A673 (cell line): ENCODE measurements around the gene CHRNA9. TPM values are rescaled to one million over a fixed set of nuclear protein-coding genes. Genes with fewer than 3 reads are reported as not detected.

Experiments
- BruUV-seq: library from RNA; stranded (reverse); fragments of 400-500 nt; replicated peaks from 2 replicates; lab custom pipeline; 2021; lab: Mats Ljungman, UMichigan
- CTCF ChIA-PET: fragments of 300-600 bp; sonication (Branson Sonifier 250); formaldehyde crosslinking; loops from one replicate; lab custom pipeline; 2022; ENCODE audit warnings: antibody characterized with exemption; lab: Charles Lee
- POLR2A ChIA-PET: fragments of 300-600 bp; sonication (Branson Sonifier 250); formaldehyde crosslinking; loops from one replicate; lab custom pipeline; 2022; ENCODE audit warnings: antibody characterized with exemption; ENCODE audit not compliant: low non-redundant PET; lab: Charles Lee
- DNase-seq: peaks from one replicate; pipeline ENCODE4 v3.0.0-alpha.2; 2015; ENCODE audit warnings: low spot score
- H3K27ac ChIP-seq: fragments of 200-600 bp; sonication (generic); 2 replicates; pipeline ENCODE4 v1.5.1; 2016; ENCODE audit warnings: mixed run types, low read depth, mild to moderate bottlenecking, mixed read lengths, antibody characterized with exemption, low read length; ENCODE audit not compliant: poor library complexity, severe bottlenecking
- H3K27me3 ChIP-seq: fragments of 200-600 bp; sonication (generic); replicated peaks from 2 replicates; pipeline ENCODE4 v1.6.1; 2017; ENCODE audit warnings: mixed run types, low read depth, mild to moderate bottlenecking, mixed read lengths, antibody characterized with exemption, low read length; ENCODE audit not compliant: insufficient read depth, poor library complexity
- H3K36me3 ChIP-seq: fragments of 200-600 bp; sonication (generic); 2 replicates; pipeline ENCODE4 v1.6.1; 2016; ENCODE audit warnings: mixed run types, mild to moderate bottlenecking, mixed read lengths, antibody characterized with exemption, low read length; ENCODE audit not compliant: insufficient read depth, poor library complexity, severe bottlenecking
- H3K4me1 ChIP-seq: fragments of 200-600 bp; sonication (generic); 2 replicates; pipeline ENCODE4 v1.6.1; 2017; ENCODE audit warnings: mixed run types, mild to moderate bottlenecking, mixed read lengths, antibody characterized with exemption, low read length; ENCODE audit not compliant: insufficient read depth, poor library complexity, severe bottlenecking
- H3K4me3 ChIP-seq: fragments of 200-600 bp; sonication (generic); 2 replicates; pipeline ENCODE4 v1.5.1; 2016; ENCODE audit warnings: low read depth, mixed run types, mild to moderate bottlenecking, mixed read lengths, low read length; ENCODE audit not compliant: poor library complexity, severe bottlenecking
- H3K9me3 ChIP-seq: fragments of 200-600 bp; sonication (generic); 2 replicates; pipeline ENCODE4 v1.6.1; 2016; ENCODE audit warnings: mixed run types, low read depth, mild to moderate bottlenecking, mixed read lengths, antibody characterized with exemption, low read length; ENCODE audit not compliant: poor library complexity, severe bottlenecking
- EZH2 ChIP-seq: fragments of 200-600 bp; sonication (generic); IDR thresholded peaks from 2 replicates; pipeline ENCODE4 v1.6.1; 2017; ENCODE audit warnings: borderline replicate concordance, low read depth, mild to moderate bottlenecking, mixed read lengths, antibody characterized with exemption, low read length; ENCODE audit not compliant: poor library complexity, severe bottlenecking
- intact Hi-C: fragments of 100-400 bp; cut with micrococcal nuclease; formaldehyde crosslinking; loops from one replicate; pipeline ENCODE4 v1.10.0; 2022; ENCODE audit not compliant: unreplicated experiment
- total RNA-seq: library from RNA; stranded (reverse); gene quantifications from 2 replicates; pipeline ENCODE4 v1.2.3, GENCODE V29; 2021
- TF ChIP-seq, protein P1 (sequence below): fragments of 300-800, 200-600 bp; sonication (generic); conservative IDR thresholded peaks from 2 replicates; pipeline ENCODE4 v1.5.1; 2017; ENCODE audit warnings: low read depth, mild to moderate bottlenecking, antibody characterized with exemption, low read length, moderate library complexity, mixed read lengths

The CHRNA9 gene
- total RNA-seq, 1 experiment from 2014 or later = 1.5 TPM

DNA sequence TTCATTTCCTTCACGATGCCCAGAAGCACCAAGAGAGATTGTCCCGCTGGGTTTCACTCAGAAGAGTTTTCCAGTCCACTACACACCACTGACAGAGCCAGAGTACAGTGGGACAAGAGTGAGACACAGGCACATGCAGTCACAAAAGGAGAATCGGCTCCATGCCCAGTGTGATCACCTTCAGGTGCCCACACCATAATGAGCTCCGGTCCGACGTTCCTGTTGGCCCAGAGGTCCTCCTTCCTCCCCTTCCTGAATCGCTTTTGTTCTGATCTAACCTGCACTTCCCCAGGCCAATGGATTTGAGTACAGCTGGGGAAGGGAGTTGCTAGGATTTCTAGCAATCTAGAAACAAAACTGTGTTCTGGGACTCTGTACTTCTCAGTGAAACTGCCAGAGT lies 4.6 kb upstream of the CHRNA9 start:
- Histone ChIP-seq H3K27me3 (no peaks in the 10 kb centered on the region), H3K36me3 (no peaks in the 10 kb centered on the region), H3K9me3 (no peaks in the 10 kb centered on the region), H3K4me3 (no peak overlapping the region), H3K27ac (peak overlapping the region; percentile 55), H3K4me1 (peaks cover 47% of the 10 kb centered on the region)
- ChIA-PET POLR2A (no interaction called here), CTCF (no interaction called here)
- no peak for TF ChIP-seq EZH2
- TF ChIP-seq, protein P1, sequence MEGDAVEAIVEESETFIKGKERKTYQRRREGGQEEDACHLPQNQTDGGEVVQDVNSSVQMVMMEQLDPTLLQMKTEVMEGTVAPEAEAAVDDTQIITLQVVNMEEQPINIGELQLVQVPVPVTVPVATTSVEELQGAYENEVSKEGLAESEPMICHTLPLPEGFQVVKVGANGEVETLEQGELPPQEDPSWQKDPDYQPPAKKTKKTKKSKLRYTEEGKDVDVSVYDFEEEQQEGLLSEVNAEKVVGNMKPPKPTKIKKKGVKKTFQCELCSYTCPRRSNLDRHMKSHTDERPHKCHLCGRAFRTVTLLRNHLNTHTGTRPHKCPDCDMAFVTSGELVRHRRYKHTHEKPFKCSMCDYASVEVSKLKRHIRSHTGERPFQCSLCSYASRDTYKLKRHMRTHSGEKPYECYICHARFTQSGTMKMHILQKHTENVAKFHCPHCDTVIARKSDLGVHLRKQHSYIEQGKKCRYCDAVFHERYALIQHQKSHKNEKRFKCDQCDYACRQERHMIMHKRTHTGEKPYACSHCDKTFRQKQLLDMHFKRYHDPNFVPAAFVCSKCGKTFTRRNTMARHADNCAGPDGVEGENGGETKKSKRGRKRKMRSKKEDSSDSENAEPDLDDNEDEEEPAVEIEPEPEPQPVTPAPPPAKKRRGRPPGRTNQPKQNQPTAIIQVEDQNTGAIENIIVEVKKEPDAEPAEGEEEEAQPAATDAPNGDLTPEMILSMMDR = no peak
- intact Hi-C loops = no loop called here
- BruUV-seq = no TSS peak
- no peak for DNase-seq

DNA sequence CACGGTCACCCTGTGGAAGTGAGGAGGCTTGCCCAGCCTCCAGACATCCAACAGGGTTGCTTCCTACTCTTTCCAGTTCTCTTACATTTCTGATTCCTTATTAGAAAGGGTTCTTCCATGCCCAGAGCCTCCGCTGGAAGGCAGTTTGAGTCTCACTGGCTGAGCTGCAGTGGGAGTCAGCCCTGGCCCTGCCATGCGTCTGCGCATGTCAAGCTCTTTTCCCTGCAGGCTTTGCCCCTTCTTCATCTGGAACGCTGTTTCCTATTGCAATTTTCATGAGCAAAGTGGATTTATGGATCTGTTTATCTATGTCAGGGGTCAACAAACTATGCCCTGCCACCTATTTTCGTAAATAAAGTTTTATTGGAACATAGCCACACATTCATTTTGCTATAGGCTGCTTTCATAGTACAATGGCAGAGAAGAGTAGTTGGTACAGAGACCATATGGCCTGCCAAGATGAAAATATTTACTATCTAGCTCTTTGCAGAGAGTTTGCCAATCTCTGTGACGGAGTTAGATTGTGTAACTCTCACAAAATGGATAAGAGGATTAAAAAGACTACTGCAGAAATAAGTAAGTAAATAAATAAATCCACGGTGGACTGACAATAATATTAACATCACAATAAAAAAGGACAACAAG lies 3.9 kb upstream of the CHRNA9 start:
- Histone ChIP-seq H3K36me3 (no peaks in the 10 kb centered on the region), H3K4me1 (peaks cover 47% of the 10 kb centered on the region), H3K9me3 (no peaks in the 10 kb centered on the region), H3K4me3 (no peak overlapping the region), H3K27me3 (no peaks in the 10 kb centered on the region), H3K27ac (peak overlapping the region; percentile 55)
- TF ChIP-seq, protein P1 = no peak
- TF ChIP-seq EZH2 = no peak
- peak; percentile 59 for DNase-seq
- POLR2A ChIA-PET = no interaction called here
- intact Hi-C loops = no loop called here
- BruUV-seq = no TSS peak
- CTCF ChIA-PET = no interaction called here

DNA sequence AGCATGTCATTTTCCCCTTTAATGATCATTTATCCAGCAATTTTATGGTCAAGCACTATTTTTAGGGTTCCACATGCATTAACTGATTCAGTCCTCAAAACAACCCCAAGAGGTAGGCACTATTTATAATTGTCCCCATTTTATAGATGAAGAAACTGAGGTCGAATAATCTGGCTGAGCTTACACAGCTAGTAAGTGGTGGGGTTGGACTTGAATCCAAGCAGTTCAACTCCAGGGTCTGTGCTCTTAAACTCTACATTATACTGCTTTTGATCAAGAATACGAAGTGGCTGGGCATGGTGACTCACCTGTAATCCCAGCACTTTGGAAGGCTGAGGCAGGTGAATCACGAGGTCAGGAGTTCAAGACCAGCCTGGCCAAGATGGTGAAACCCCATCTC lies 3.2 kb upstream of the CHRNA9 start:
- no peak overlapping the region for H3K27ac ChIP-seq
- ChIA-PET CTCF (no interaction called here), POLR2A (interaction anchor here (0.6 kb wide), 1 partner anchor 215 kb away, joined by 7 read pairs; no protein-coding TSS in a partner anchor)
- no peak for TF ChIP-seq EZH2
- TF ChIP-seq, protein P1 = no peak
- H3K4me3 ChIP-seq = no peak overlapping the region
- peaks cover 44% of the 10 kb centered on the region for H3K4me1 ChIP-seq
- H3K27me3 ChIP-seq = no peaks in the 10 kb centered on the region
- no peaks in the 10 kb centered on the region for H3K9me3 ChIP-seq
- no peaks in the 10 kb centered on the region for H3K36me3 ChIP-seq
- intact Hi-C loops = no loop called here
- BruUV-seq = no TSS peak
- DNase-seq = no peak
